NAMALWA (cell line): ENCODE data around the gene WDR3.
"Not testable (repeated sequence)": the region's sequence is repeated elsewhere in the genome, so short reads cannot be mapped to it uniquely, and the experiment has no call there.

Source experiments
- DNase-seq: peaks from one replicate; pipeline ENCODE4 v3.0.0-alpha.2; 2015; ENCODE audit warnings: low spot score

WDR3 gene

GRCh38 chr1:117929343-117930172 lies at the start of gene WDR3, which contains the start of gene GDAP2:
Gene WDR3 (plus strand): TSS chr1:117929739. CDS start chr1:117933320, 3,581 bp downstream.
Gene GDAP2 (minus strand): TSS chr1:117929621. CDS start chr1:117920357, 9,264 bp downstream.
- peak; percentile 99 for DNase-seq

- no peak for DNase-seq
These were observed 45.9 kb upstream of the WDR3 start for GRCh38 chr1:117883616-117884015.

GRCh38 chr1:117886101-117886795 lies 43.3 kb upstream of the WDR3 start:
- DNase-seq, result no peak

- DNase-seq, result no peak
These were observed 39.1 kb upstream of the WDR3 start for GRCh38 chr1:117890452-117890851.

- DNase-seq, result no peak
These were observed 37.0 kb upstream of the WDR3 start for GRCh38 chr1:117892512-117892911.

- no peak for DNase-seq
These were observed 35.5 kb upstream of the WDR3 start for GRCh38 chr1:117894078-117894477.

- peak; percentile 77 for DNase-seq
These were observed 33.9 kb upstream of the WDR3 start for GRCh38 chr1:117895482-117896114.

GRCh38 chr1:117897551-117897950 lies 32.0 kb upstream of the WDR3 start:
- DNase-seq, result no peak

- DNase-seq, result no peak
These were observed 29.7 kb upstream of the WDR3 start for GRCh38 chr1:117899801-117900200.

GRCh38 chr1:117902944-117903343 lies 26.6 kb upstream of the WDR3 start:
- DNase-seq, result no peak

GRCh38 chr1:117904485-117904884 lies 25.1 kb upstream of the WDR3 start:
- no peak for DNase-seq

- no peak for DNase-seq
These were observed 24.5 kb upstream of the WDR3 start for GRCh38 chr1:117905019-117905418.

- no peak for DNase-seq
These were observed 18.5 kb upstream of the WDR3 start for GRCh38 chr1:117911051-117911450.

- DNase-seq, result no peak
These were observed 10.2 kb upstream of the WDR3 start for GRCh38 chr1:117919376-117919775.

GRCh38 chr1:117921991-117922390 lies 7.5 kb upstream of the WDR3 start:
- DNase-seq, result no peak

GRCh38 chr1:117922717-117923116 lies 6.8 kb upstream of the WDR3 start:
- DNase-seq, result not testable (repeated sequence)

- DNase-seq, result no peak
These were observed 3.6 kb upstream of the WDR3 start for GRCh38 chr1:117925981-117926380.

GRCh38 chr1:117928881-117929342 lies 627 bp upstream of the WDR3 start:
- peak; percentile 64 for DNase-seq

GRCh38 chr1:117930173-117930447 lies 571 bp downstream of the WDR3 start:
- no peak for DNase-seq

GRCh38 chr1:117930484-117930883 lies 945 bp downstream of the WDR3 start:
- DNase-seq, result peak; percentile 20

- no peak for DNase-seq
These were observed 3.0 kb downstream of the WDR3 start for GRCh38 chr1:117932576-117932975.

- DNase-seq, result no peak
These were observed 4.2 kb downstream of the WDR3 start for GRCh38 chr1:117933769-117934168.

- no peak for DNase-seq
These were observed 12.8 kb downstream of the WDR3 start for GRCh38 chr1:117942293-117942692.
